ENCODE data around the gene ADAMTS19. TPM values are rescaled to one million over a fixed set of nuclear protein-coding genes. Genes with fewer than 3 reads are reported as not detected.

Gene ADAMTS19
- total RNA-seq, 1 donor = not detected

GRCh38 chr5:129461711-129462332 lies 1.7 kb downstream of the ADAMTS19 start:
- peak in 1 of 3 donors; percentile 5 for DNase-seq (ENCODE audit: low read depth in 2 of 3, low spot score in 2 of 3)

DNA sequence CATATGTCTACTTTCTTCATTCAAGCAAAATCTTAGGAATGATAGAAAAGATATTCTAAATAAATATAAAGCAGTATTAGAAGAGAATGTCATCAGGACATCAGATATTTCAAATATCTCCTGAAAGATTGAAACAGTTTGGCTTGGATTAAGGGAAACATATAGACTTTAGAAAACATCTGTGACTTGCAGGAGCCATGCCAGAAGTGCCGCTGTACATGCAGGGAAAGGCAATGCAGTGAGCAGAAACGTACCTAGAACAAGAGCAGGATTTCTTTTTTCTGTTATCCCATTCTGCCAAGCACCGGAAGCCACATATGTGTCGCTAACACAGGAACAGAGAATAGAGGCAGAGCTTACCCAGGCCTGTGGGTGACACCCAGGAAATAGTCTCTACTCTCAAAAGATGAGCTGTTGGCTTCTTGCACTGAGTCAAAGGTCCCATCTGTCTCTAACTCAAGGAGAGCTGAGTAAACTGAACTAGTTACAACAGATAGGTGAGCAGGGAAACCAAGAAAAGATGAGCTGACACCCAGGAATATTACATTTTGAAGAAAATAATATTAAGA lies 5.8 kb downstream of the ADAMTS19 start:
- no peak for DNase-seq (ENCODE audit: low read depth in 2 of 3, low spot score in 2 of 3)

- DNase-seq (ENCODE audit: low read depth in 2 of 3, low spot score in 2 of 3) = no peak
These were observed 14.4 kb downstream of the ADAMTS19 start for GRCh38 chr5:129474544-129474943.

DNA sequence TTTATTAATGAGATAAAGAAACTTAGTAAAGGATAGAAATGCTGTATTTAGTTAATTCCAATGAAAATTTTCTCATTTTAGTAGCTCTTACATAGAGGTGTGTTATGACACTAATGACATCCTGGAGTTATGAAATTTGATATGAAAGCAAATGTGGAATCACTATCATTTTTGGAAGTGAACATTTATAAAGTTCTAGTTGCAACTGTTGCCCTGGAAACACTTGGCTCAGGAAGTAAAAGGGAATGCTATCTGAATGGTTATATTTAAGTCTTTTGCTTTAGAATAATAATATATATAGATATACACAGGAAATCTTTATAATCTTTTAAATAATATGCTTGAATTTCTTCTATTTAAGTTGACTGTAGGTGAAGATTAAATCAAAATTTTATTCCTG lies 16.7 kb downstream of the ADAMTS19 start:
- DNase-seq (ENCODE audit: low read depth in 2 of 3, low spot score in 2 of 3) = no peak

- no peak for DNase-seq (ENCODE audit: low read depth in 2 of 3, low spot score in 2 of 3)
These were observed 17.4 kb downstream of the ADAMTS19 start for GRCh38 chr5:129477532-129477931.

- no peak for DNase-seq (ENCODE audit: low read depth in 2 of 3, low spot score in 2 of 3)
These were observed 21.1 kb downstream of the ADAMTS19 start for GRCh38 chr5:129481161-129481560.

- no peak for DNase-seq (ENCODE audit: low read depth in 2 of 3, low spot score in 2 of 3)
These were observed 36.3 kb downstream of the ADAMTS19 start for GRCh38 chr5:129496421-129496820.

DNA sequence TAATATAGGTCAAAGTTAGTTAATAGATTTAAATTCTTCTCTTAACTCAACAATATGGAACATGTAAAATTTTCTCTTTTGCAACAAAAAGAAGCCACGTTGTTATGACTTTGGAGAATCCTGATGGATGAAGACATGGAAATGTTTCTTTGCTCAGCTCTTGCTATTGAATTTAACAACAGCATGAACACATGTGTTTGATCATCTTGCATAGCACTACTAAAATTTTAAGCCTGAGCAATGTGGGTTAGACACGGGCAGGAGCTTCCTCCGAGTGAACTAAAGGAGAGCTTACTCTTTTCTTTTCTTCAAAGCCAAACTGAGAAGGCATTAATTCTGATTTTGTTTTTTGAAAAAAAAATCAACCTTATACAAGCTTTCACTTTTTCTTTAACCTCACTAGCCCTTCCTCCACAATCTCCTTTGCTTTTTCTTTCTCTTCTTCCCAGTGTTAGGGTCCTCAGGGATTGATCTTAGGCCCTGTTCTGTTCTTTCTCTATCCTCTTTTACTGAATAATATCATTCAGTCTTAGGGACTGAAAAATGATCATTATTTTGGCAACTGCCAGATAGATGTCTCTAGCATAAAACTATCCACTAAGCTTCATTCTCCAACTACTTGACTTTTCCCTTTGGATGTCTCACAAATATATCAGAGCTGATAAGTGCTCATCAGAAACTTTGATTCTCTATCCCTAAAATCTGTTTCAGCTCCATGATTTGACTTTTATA lies 36.9 kb downstream of the ADAMTS19 start:
- DNase-seq (ENCODE audit: low read depth in 2 of 3, low spot score in 2 of 3) = no peak

- DNase-seq (ENCODE audit: low read depth in 2 of 3, low spot score in 2 of 3) = no peak
These were observed 39.2 kb downstream of the ADAMTS19 start for GRCh38 chr5:129499208-129499852.

DNA sequence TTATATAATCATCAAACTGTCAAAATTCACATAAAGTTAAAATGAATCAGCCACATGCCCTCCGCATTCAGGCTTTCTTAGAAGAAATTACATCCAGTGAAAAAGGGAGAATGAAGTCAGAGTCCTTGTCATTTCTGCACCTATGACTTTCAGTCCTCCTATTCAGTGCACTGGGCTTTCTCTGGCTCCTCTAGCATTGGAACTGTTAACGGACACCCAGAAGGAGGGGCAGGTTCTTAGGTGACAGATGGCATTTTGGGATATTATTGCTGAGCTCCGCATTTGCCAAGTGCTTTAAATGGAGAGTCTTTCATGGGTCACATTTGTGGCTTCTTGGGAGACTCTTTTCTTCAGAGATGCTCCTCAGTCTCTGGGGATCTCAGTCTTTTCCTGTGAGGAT lies 40.0 kb downstream of the ADAMTS19 start:
- no peak for DNase-seq (ENCODE audit: low read depth in 2 of 3, low spot score in 2 of 3)

DNA sequence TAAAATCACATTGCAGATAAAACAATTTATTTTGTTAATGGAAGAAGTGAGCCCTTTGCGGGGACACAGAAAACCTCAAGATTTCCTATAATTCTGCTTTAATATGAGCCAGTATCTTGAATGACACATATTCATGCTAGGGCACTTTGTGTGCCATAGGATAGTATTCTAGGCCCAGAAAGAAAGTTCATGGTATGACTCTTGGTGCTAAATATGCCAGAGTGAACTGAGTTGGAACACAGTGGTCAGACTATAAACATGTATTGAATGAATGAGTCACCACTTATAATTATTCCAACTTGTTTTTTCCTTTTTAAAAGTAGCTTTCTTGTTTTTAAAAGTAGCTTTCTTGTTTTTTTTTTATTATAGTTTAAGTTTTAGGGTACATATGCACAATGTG lies 46.0 kb downstream of the ADAMTS19 start:
- no peak for DNase-seq (ENCODE audit: low read depth in 2 of 3, low spot score in 2 of 3)

DNA sequence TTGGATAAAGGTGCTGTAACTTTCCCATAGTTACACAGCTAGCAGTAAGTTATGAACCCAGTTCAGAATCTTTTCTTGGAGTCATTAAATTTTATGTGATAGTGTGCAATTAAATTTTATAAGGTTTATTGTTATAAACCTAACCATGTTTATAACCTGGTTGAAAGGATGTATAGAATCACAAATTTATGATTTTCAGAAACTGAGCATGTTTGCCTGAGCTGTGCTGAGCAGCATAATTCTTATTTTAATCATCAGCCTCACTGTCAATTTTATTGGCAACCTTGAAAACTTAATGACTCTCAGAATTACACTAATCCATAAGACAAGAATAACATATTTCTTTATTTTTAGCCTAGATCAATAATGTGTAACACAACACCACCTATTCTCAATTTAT lies 46.9 kb downstream of the ADAMTS19 start:
- DNase-seq (ENCODE audit: low read depth in 2 of 3, low spot score in 2 of 3) = no peak

- DNase-seq (ENCODE audit: low read depth in 2 of 3, low spot score in 2 of 3) = no peak
These were observed 47.4 kb downstream of the ADAMTS19 start for GRCh38 chr5:129507527-129507926.

- DNase-seq (ENCODE audit: low read depth in 2 of 3, low spot score in 2 of 3) = no peak
These were observed 48.5 kb downstream of the ADAMTS19 start for GRCh38 chr5:129508606-129509005.

GRCh38 chr5:129509363-129509975 lies 49.4 kb downstream of the ADAMTS19 start:
- DNase-seq (ENCODE audit: low read depth in 2 of 3, low spot score in 2 of 3) = no peak

- DNase-seq (ENCODE audit: low read depth in 2 of 3, low spot score in 2 of 3) = no peak
These were observed 51.2 kb downstream of the ADAMTS19 start for GRCh38 chr5:129511291-129511690.

- no peak for DNase-seq (ENCODE audit: low read depth in 2 of 3, low spot score in 2 of 3)
These were observed 81.0 kb downstream of the ADAMTS19 start for GRCh38 chr5:129541051-129541450.

- DNase-seq (ENCODE audit: low read depth in 2 of 3, low spot score in 2 of 3) = peak in 2 of 3 donors; percentile 5 to 25
These were observed 81.7 kb downstream of the ADAMTS19 start for GRCh38 chr5:129541648-129542251.

DNA sequence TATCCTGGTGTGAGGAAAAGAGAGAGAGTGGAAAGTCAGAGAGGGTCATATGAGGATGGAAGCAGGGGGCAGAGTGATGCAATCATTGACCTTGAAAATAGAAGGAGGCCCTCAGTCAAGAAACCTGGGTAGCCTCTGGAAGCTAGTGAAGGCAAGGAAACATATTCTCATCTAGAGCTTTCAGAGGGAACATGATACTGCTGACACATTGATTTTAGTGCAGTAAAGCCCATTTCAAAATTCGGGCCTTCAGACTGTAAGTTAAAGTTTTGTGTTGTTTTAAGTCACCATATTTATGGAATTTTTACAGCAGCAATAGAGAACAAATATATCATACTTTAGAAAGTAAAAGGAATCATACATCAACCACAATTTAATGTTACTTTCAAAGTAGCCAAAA lies 87.0 kb downstream of the ADAMTS19 start:
- DNase-seq (ENCODE audit: low read depth in 2 of 3, low spot score in 2 of 3) = no peak

DNA sequence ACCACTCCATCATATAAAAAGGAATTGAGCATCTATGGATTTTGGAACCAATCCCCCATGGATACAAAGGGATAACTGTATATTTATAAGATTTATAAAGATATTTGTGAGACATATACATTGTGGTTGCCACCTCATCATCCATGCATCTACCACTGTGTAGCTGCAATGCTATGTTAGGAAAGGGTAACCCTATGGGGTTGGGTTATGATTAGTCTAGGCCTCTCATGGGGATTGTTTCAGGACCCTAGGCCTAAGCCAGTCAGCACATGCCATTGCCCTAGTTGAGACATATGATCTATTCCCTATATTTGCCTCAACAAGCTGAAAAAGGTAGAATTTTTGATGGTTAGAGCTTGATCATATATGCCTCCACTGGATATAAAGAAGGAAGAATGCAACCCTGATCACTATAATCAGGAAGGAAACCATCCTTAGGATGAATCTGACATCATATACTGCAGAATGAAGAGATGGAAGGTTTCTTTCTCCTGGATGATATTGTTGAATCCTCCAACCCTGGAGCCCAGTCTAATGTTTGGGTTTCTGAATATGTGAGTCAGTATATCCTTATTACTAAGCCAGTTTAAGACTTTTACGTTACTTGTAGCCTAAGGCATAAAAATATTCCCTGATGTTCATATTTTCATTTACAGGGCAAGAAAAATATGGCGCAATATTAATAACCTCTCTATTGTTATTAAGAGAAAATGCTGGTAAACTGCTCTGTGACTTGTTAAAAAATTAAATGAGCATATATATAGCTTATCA lies 94.2 kb downstream of the ADAMTS19 start:
- no peak for DNase-seq (ENCODE audit: low read depth in 2 of 3, low spot score in 2 of 3)
